ENCODE data around the gene BNIP5.

The BNIP5 gene

DNA sequence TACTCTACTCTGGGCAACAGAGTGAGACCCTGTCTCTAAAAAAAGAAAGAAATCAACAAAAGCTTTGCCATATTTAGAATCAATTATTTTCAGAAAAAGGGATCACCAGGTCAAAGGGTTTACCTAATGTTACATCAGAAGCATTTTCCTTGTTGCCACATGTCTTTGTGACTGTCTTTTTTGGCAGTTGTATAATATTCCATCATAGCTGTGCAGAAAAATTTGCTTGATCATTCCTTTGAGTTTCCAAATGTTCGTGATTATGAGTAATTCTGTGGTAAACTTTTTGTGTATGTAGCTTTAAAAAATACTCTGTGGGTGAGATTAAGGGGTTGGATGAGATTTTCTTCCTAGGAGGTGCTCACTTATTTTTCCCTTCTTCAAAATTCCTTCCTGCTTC lies 40.4 kb downstream of the BNIP5 start:
- DNase-seq (ENCODE audit: low read depth in 2 of 2), result no peak

DNA sequence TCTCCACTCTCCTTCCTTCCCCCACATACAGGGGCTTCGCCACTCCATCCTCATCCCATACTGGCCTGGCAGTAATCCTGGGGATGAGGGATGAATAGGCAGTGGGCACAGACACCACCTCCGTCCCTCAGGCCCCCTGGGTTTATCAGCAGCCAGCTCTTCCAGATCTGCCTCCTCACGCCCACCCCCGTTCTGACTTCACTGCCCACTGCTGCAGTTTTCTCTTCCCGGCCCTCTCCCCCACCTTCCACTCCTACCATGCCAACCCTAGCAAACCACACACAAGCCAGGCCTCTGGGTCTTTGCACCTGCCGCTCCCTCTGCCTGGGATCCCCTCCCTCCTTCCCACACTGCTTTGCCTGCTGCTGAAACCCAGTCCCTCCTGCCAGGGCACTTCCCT lies 44.5 kb downstream of the BNIP5 start:
- no peak for DNase-seq (ENCODE audit: low read depth in 2 of 2)

DNA sequence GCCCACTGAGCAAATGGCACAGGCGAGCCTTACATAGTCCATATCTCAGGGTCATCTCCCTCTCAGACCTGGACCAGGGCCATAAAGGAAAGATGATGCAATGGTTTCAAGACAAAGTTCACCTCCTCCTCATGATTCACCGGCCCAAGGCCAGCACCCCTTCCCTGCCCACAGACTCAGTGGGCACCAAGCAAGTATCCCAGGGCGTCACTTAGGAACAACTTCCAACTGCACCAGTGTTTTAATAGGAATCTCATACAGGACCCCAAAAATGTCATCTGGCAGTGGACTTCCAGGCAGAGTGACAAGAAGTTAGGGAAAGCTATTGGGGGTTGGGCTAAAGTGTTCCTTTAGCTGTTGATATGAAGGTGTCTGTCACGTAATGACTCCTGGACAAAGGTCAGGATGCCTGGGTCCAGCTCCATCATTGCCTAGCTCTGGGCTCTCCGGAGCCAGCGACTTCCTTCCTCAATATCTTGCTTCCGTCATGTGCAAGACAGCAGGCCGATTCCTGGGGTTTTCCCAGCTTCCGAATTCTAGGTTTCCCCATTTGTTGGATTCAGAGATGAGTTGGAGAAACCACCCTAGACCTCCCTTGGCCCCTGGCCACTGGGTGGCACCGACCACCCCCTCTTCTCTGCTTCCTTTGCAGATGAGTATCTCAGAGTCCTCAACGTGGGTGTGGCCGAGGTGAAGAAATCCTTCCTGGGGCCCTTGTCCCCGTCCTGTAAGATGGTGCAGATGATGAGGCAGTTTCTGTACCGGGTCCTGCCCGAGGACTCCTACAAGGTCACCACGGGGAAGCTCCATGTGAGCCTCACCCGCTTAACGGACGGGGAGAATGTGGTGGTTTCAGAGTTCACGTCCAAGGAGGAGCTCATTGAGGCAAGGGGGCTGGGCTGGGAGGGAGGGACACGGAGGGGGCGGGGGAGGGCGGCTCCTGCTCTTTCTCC lies 45.7 kb downstream of the BNIP5 start:
- DNase-seq (ENCODE audit: low read depth in 2 of 2), result no peak

DNA sequence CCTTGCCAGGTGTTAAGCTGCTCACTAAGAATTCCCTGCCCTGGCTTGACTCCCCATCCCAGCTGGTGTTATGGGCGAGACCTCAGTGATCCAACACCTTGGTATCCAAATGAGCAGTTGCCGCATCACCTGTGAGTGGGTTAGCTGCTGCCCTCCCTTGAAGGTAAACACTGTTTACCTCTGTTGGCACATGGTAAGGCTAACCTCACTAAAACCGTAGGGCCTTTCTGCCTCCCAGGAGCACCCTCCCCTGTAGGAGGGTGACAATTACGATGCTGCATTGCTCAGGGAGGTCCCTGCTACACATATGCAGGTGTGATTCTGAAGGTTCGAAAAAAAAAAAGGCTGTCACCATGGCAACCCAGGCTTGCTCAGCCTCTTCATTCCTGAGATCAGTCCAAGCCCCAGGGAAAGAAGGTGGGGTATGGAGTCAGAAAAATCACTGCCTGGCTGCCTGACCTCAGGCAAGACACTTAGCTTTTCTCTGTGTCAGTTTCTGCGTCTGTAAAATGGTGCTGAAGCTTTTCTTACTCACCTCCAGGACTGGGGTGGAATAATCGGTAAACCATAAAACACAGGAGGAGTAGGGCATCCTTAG lies 47.3 kb downstream of the BNIP5 start:
- no peak for DNase-seq (ENCODE audit: low read depth in 2 of 2)

DNA sequence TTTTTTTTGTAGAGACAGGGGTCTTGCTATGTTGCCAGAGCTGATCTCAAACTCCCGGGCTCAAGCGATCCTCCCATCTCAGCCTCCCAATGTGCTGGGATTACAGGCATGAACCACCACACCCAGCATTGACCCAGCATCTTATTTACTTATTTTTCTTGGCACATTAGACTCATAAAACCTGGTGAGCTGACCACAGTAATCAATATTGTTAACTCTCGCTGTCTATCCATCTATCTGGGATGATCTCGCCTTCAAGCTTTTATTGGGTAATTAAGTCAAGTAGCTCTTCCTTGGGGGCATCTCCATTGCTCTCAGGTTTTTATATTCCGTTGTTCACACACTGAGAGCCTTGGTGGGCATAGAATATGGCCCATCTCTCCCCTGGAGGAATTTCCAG lies 49.8 kb downstream of the BNIP5 start:
- DNase-seq (ENCODE audit: low read depth in 2 of 2), result no peak

DNA sequence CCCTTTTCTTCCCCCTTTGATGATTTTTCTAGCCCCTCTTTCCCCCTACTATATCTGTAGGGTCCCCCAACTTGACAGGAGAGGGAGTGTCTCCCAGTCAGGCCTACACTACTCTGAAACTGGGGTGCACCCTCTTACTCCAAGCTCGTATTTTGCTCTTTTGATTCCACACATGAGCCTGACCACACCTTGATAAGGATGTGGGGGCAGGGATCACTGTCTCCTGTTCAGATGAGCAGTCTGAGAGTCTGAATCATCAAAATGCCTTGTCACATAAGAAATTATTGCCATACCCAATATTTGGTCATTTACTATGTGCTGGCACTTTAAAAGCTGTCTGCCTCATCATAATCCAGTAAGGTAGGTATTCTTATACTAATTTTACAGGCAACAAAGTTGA lies 50.9 kb downstream of the BNIP5 start:
- no peak for DNase-seq (ENCODE audit: low read depth in 2 of 2)

DNA sequence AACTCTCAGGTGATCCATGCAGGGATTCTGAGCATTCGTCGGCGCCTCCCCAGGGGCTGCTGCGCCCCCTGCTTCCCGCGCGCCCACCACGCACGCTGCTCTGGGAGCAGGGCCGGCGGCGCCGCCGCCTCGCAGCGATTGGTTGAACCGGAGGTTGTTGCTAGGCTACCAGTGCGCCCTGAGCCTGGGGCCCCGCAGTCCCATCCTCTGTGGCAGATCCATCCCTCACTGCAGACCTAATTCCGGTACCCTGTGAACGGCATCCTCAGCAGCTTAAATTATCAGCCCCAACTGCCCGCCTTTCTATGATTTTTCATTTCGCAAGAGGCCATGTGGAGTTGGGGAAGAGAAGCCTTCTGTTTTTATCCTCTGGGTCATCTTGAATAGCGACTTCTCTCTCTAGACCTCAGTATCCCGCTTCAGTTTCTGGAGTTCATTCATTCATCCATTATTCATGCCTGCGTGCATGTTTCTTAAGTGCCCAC lies 51.5 kb downstream of the BNIP5 start:
- no peak for DNase-seq (ENCODE audit: low read depth in 2 of 2)

DNA sequence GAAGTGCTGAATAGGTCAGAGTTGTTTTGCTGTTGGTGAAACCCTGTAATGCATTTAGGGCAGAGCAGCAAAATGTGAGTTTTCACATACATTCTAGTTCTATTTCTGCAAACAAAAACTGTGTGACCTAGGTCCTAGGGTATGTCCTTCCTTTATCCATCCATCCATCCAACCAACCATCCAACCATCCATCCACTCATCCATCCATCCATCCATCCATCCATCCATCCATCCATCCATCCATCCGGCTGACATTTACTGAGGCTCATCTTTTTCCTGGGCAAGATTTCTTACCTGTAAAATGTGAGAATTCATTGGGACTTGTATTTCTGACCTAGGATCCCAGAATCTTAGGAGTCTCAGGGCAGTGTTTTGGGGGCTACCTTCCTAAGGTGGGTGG lies 52.3 kb downstream of the BNIP5 start:
- no peak for DNase-seq (ENCODE audit: low read depth in 2 of 2)

DNA sequence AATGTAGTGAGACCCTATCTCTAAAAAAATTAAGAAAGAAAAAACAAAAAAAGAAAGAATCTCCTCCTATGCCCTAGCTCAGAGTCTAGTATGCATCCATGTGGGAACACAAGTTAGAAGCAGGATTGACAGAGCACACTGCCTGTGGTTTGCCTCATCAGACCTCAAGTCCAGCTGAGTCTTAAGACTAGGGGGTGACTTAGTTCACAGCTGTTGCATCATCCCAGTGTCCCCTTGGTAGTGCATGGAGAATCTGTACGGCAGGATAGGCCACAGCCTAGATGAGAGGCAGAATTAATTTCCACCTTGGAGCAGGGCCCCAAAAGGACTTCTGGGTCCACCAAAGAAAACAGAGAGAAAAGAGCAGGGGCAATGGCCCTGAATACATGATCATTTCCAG lies 53.1 kb downstream of the BNIP5 start:
- DNase-seq (ENCODE audit: low read depth in 2 of 2), result no peak

DNA sequence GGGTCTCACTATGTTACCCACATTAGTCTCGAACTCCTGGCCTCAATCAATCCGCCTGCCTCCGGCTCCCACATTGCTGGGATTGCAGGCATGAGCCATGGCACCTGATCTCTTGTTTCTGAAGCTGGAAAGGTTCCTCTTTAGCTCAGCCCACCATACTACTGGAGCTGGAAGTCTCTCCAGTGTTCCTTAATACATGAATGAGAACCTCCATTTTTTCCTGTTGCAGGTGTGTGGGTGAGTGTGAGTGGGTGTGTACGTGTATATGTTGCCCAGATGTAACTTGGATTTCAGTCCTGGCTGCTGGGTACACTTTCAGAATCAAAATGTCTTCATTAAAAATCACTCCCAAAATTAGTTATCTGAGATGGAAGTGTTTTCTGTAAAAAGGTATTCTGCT lies 55.7 kb downstream of the BNIP5 start:
- DNase-seq (ENCODE audit: low read depth in 2 of 2), result no peak

DNA sequence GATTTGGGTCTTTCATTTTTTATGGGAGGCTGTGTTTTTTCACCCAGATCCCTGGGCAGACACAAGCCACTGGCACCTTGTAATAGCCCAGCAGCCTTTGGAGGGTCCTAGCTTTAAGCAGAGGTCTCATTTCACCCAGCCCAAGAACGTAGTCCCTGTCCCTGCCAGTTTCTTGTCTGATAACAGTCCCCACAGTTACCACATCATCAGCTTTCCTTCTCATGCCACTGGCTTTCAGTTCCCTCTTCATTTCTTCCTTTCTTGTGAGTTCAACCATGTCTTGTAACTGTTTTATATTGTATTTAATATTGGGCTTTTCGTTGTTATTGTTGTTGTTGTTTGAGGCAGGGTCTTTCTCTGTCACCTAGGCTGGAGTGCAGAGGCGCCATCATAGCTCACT lies 56.2 kb downstream of the BNIP5 start:
- DNase-seq (ENCODE audit: low read depth in 2 of 2), result no peak

DNA sequence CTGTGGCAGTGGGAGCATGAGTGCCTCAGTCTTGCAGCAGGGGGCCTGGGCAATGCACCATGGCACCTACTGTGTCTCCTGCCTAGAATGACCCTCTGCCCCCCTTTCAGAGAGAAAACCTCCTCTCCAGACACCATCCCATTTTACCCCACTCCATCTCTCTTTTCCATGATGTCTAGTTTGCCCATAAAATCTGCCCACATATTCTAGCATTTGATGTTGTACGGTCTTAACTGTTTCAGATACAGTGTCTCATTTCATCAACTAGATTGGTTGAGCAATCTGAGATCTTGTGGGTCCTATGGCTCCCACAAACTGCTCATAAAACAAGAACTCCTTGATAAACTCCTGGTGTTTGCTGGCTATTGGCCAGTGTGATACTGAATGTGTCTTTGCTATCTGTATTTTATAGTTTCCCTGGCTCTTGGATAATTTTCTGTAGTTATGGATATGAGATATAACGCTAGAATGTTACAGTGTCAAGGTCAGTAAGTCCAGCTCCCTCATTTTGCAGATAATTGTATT lies 58.7 kb downstream of the BNIP5 start:
- no peak for DNase-seq (ENCODE audit: low read depth in 2 of 2)

DNA sequence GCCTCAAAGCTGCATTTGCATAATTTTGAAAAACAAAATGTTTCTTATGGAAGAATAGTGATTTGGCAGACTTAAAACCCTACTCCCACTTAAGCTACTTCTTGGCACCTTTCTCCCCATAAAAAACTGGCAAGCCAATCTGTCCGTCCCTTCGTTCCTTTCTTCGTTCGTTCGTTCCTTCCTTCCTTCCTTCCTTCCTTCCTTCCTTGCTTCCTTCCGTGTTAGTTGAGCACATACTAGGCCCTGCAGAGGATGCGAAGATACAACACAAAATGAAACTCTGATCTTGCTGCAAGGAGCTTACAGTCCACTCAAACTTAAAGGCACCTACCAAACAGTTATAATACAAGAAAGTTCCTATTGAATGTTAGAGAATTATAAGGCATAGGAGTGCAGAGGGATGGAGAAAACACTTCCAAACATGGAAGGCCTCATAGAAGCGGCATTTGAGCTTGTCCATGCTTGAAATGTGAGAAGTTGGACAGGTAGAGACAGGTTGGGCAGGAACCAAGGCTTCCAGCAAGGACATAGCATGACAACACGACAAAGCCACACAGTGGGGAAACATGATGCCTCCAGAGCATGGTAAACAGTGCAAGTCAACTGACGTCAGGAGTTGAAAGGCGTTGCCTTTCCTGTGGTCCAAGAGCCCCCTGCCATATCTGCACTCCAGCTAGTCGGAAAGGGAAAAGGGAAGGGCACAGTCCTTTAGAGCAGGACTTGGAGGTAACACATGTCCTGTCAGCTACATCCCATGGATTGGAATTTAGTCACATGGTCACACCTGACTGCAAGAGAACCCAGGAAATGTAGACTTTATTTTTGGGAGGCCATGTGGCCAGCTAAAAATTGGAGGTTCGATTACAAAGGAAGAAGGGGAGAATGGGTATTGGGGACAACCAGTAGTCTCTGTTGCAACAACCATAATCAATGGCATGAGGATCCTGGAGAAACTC lies 59.8 kb downstream of the BNIP5 start:
- no peak for DNase-seq (ENCODE audit: low read depth in 2 of 2)

DNA sequence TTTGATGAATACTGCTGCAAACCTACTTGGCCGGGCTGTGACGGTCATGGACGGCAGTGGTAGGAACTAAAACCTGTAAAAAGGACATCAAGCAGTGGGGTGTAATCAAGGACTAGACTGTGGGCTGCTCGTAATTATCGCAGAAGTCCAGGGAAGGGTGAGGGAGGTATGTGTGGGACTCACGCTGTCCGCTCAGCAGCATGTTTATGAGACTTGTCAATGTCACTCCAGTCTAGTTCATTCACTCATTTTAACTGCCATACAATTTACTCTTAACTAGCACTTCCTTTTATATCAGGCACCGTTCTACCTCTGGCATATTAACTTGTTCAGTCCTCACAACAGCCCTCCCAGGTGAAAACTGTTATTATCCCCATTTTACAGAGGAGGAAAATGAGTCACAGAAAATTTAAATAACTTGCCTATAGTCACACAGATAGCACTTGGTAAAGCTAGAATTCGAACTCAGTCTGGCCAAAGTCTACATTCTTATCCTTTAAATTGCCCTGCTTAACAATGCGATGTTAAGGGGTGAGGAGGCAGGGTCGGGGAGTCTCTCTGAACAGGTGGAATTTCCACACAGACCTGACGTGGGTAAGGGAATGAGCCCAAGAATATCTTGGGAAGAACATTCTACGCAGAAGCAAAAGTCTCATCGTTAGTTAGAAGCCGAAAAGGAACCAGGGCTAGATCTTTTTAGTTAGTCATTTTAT lies 62.7 kb downstream of the BNIP5 start:
- DNase-seq (ENCODE audit: low read depth in 2 of 2), result no peak

DNA sequence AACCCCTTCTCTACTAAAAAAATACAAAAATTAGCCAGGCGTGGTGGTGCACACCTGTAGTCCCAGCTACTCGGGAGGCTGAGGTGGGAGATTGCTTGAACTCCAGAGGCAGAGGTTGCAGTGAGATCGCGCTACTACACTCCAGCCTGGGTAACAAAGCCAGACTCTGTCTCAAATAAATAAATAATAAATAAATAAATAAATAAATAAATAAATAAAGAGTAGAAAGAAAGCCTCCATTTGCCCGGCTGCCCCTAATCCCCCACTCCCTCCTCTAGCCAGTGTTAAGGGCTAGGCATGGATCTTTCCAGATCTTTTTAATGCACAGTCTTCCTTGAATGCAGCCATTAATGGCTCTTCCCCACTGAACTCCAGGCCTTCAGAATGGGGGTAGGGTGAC lies 63.6 kb downstream of the BNIP5 start:
- DNase-seq (ENCODE audit: low read depth in 2 of 2), result no peak

DNA sequence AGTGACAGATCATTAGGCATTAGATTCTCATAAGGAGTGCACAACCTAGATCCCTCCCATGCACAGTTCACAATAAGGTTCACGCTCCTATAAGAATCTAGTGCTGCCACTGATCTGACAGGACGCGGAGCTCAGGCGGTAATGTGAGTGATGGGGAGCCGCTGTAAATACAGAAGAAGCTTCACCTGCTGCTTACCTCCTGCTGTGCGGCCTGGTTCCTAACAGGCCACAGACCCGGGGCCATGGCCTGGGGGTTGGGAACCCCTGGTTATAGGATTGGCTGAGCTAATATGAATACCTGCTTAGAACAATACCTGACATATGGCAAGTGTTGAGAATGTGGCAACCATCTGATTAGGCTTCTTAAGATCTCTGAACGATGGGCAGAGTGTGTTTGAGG lies 64.5 kb downstream of the BNIP5 start:
- no peak for DNase-seq (ENCODE audit: low read depth in 2 of 2)

DNA sequence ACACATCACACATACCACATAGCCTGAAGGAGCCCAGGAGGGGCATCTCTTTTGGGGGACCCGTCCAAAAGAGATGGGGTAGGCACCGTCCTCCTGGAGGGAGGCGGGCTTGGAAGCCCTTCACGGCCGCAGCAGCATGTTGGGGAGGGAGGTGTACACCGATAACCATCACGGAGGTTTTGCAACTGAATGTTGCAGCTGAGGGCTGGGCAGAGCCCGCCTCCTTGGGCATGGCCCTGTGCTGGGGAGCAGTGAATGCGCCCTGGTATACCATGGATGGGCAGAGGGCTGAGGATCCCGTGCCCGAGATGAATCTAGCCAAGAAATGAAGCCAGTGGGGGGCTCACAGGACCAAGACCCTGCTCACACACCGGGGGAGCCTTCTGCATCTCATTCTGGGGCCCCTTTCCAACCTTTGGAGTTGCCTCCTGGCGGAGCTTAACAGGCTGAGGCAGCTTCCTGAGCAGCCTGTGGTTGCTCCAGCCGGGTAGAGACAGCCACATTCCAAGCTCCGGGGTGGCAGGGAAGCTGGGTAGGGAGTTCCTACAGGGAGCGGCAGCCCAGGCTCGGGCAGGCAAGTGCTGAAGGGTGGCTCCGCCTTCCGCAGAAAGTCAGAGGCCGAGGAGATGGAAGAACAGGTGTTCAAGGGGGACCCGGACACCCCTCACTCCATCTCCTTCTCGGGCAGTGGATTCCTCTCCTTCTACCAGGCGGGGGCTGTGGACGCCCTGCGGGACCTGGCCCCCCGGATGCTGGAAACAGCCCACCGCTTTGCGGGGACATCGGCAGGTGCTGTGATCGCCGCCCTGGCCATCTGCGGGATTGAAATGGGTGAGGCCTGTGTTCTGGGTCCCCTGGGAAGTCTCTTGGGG lies 66.6 kb downstream of the BNIP5 start, which contains the start of gene PNPLA1:
TSS of gene PNPLA1 (plus strand) at position 227 of the 872 bp plus-strand sequence. CDS start at position 627, 400 bp downstream.
- DNase-seq (ENCODE audit: low read depth in 2 of 2), result no peak

DNA sequence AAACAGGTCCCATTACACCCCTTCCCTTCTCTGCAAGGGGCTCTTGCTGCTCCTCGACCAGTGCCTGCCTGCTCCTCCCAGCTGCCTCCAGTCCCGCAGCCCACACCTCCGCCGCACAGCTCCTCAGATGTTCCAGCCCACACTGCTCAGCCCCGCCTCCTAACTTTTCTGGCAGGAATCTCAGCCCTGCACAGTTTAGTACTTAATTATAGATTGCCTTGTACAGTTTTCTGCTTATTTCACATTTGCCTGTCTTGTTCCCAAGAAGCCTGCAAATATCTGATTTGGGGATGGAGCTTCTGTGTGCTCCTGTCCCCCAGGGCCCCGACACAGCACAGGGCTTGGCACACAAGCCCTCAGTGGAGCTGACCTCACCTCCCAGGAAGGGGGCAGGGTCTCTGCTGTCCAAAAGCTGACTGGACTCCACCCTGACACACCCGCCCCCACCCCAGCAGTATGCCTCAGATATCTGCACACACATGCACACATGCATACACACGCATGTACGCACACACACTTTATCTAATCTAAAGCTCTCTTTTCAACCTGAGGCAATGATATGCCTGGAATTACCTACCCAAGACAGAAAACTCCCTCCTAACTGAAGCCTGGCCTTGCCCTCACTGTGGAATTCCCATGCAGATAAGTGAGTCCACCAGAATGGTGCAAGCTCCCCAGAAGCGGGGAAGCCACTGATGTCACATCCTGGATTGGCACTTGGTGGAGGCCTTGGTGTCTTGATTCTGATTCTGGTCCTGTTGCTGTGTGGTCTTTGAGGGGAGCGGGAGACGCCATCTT lies 68.0 kb downstream of the BNIP5 start:
- no peak for DNase-seq (ENCODE audit: low read depth in 2 of 2)

All from fibroblast of skin of left biceps (primary cell).